Panc1 (cell line): ENCODE data around the gene TF.

ENCODE experiments used
- CTCF ChIP-seq: fragments of 450-650 bp; IDR thresholded peaks from 2 replicates; pipeline ENCODE4 v1.5.1; 2017; ENCODE audit warnings: mild to moderate bottlenecking
- POLR2AphosphoS5 ChIP-seq: IDR thresholded peaks from 2 replicates; pipeline ENCODE4 v1.6.1; 2012; ENCODE audit warnings: mild to moderate bottlenecking, low read depth, low read length, moderate library complexity
- REST ChIP-seq, 2 experiments: IDR thresholded peaks; 2 replicates each; pipeline ENCODE4 v1.6.1; 2011 to 2012; ENCODE audit warnings: low read depth in 2 of 2, control low read depth in 1 of 2, low read length in 1 of 2, mild to moderate bottlenecking in 1 of 2, moderate library complexity in 1 of 2; ENCODE audit not compliant: insufficient read depth in 1 of 2
- SIN3A ChIP-seq: IDR thresholded peaks from 2 replicates; pipeline ENCODE4 v1.6.1; 2012; ENCODE audit warnings: low read depth, mild to moderate bottlenecking, low read length, moderate library complexity, borderline replicate concordance; ENCODE audit not compliant: insufficient read depth

- TF ChIP-seq POLR2AphosphoS5 (no peak), CTCF (no peak), REST (IDR thresholded peaks at IDR 0.05; ENCODE audit: insufficient read depth in 1 of 2, low read depth in 2 of 2, low read length in 1 of 2) (no peak), SIN3A (no peak)
These were observed 78.8 kb downstream of the TF start for GRCh38 chr3:133824961-133825485.
